ENCODE data around the gene TCFL5.

Gene TCFL5

GRCh38 chr20:62799036-62799435, 62.6 kb downstream of the TCFL5 start:
- no peak for DNase-seq (ENCODE audit: low read depth in 2 of 2)

GRCh38 chr20:62797671-62798532, 63.7 kb downstream of the TCFL5 start:
- DNase-seq (ENCODE audit: low read depth in 2 of 2) = no peak

- DNase-seq (ENCODE audit: low read depth in 2 of 2) = no peak
These were observed 64.7 kb downstream of the TCFL5 start for GRCh38 chr20:62796699-62797491.

- DNase-seq (ENCODE audit: low read depth in 2 of 2) = peak; percentile 58 to 60
These were observed 66.4 kb downstream of the TCFL5 start for GRCh38 chr20:62795023-62795761.

- DNase-seq (ENCODE audit: low read depth in 2 of 2) = peak; percentile 88 to 92
These were observed 67.5 kb downstream of the TCFL5 start for GRCh38 chr20:62794007-62794724.

GRCh38 chr20:62793757-62794006, 67.9 kb downstream of the TCFL5 start:
- DNase-seq (ENCODE audit: low read depth in 2 of 2) = no peak

GRCh38 chr20:62792940-62793756, 68.5 kb downstream of the TCFL5 start:
- DNase-seq (ENCODE audit: low read depth in 2 of 2) = no peak

- no peak for DNase-seq (ENCODE audit: low read depth in 2 of 2)
These were observed 69.3 kb downstream of the TCFL5 start for GRCh38 chr20:62792182-62792939.

- peak; percentile 61 to 67 for DNase-seq (ENCODE audit: low read depth in 2 of 2)
These were observed 70.1 kb downstream of the TCFL5 start for GRCh38 chr20:62791301-62792181.
